Spinal cord (tissue), 10 donors: Measurements from ENCODE around the gene MCEMP1. TPM values are rescaled to one million over a fixed set of nuclear protein-coding genes. Genes with fewer than 3 reads are reported as not detected.

Experiments used
- DNase-seq, 6 donors: peaks; one replicate each; pipeline versions ENCODE4 v3.0.0 to v3.0.0-alpha.2; 2013 to 2015; ENCODE audit warnings: low spot score in 6 of 6, low read depth in 4 of 6
- H3K27ac ChIP-seq: one replicate; pipeline ENCODE4 v1.5.1; 2013; ENCODE audit warnings: low read depth, low read length, control low read depth
- H3K27me3 ChIP-seq: one replicate; pipeline ENCODE4 v1.6.1; 2013; ENCODE audit warnings: low read length; ENCODE audit not compliant: control insufficient read depth, insufficient read depth
- H3K36me3 ChIP-seq: one replicate; pipeline ENCODE4 v1.6.1; 2013; ENCODE audit warnings: low read length; ENCODE audit not compliant: control insufficient read depth, insufficient read depth
- H3K4me1 ChIP-seq: one replicate; pipeline ENCODE4 v1.6.1; 2013; ENCODE audit warnings: low read length; ENCODE audit not compliant: control insufficient read depth, insufficient read depth
- H3K4me3 ChIP-seq: one replicate; pipeline ENCODE4 v1.5.1; 2013; ENCODE audit warnings: low read depth, low read length, control low read depth
- H3K9me3 ChIP-seq: one replicate; pipeline ENCODE4 v1.6.1; 2013; ENCODE audit warnings: low read length; ENCODE audit not compliant: control insufficient read depth, insufficient read depth
- WGBS: methylation state at CpG from one replicate; pipeline ENCODE4 v1.1.5; 2013; ENCODE audit warnings: missing lambda C conversion rate; ENCODE audit not compliant: insufficient coverage; 5-methylcytosine and 5-hydroxymethylcytosine counted together
- polyA plus RNA-seq, 2 donors: library from polyadenylated mRNA; unstranded; fragments of 120-200 nt; gene quantifications; one replicate each; pipeline ENCODE4 v1.2.1, GENCODE V29; 2013; ENCODE audit not compliant: insufficient read length in 2 of 2
- total RNA-seq, 2 donors: library from RNA; depleted of rRNA in 1 of 2; stranded (reverse); fragments of 120-200 nt in 1 of 2; fragments of >200 nt in 1 of 2; gene quantifications; one replicate each; pipeline versions ENCODE4 v1.2.3 to v1.2.4, GENCODE V29; 2013 to 2014
- donor health status: healthy.

Gene MCEMP1
- total and polyA plus RNA-seq, 4 donors, result 0.41 to 1.7 TPM; not detected in 2

GRCh38 chr19:7704280-7705060, 27.6 kb downstream of the MCEMP1 start:
- Histone ChIP-seq H3K27me3 (peaks cover 1% of the 10 kb centered on the region), H3K9me3 (no peaks in the 10 kb centered on the region), H3K36me3 (no peaks in the 10 kb centered on the region), H3K4me3 (no peak overlapping the region), H3K4me1 (no peaks in the 10 kb centered on the region), H3K27ac (no peak overlapping the region)
- 78% methylated on average over 6 of the region's 6 CpGs for WGBS
- DNase-seq, result no peak

GRCh38 chr19:7705387-7706187, 28.7 kb downstream of the MCEMP1 start:
- DNase-seq, result no peak
- H3K4me3 ChIP-seq, result no peak overlapping the region

GRCh38 chr19:7706188-7706954, 29.5 kb downstream of the MCEMP1 start:
- Histone ChIP-seq H3K36me3 (no peaks in the 10 kb centered on the region), H3K27ac (no peak overlapping the region), H3K27me3 (no peaks in the 10 kb centered on the region), H3K4me1 (no peaks in the 10 kb centered on the region), H3K9me3 (no peaks in the 10 kb centered on the region), H3K4me3 (no peak overlapping the region)
- DNase-seq, result no peak
- 89% methylated on average over 11 of the region's 14 CpGs for WGBS

More at GRCh38 chr19:7705387-7706187, 28.7 kb downstream of the MCEMP1 start:
- Histone ChIP-seq H3K27ac (no peak overlapping the region), H3K27me3 (no peaks in the 10 kb centered on the region), H3K36me3 (no peaks in the 10 kb centered on the region), H3K4me1 (no peaks in the 10 kb centered on the region), H3K9me3 (no peaks in the 10 kb centered on the region)
- 64% methylated on average over 18 of the region's 24 CpGs for WGBS

GRCh38 chr19:7706955-7707456, 30.1 kb downstream of the MCEMP1 start:
- DNase-seq, result no peak

GRCh38 chr19:7709932-7710460, 33.1 kb downstream of the MCEMP1 start:
- H3K4me1 ChIP-seq, result no peaks in the 10 kb centered on the region
- H3K27me3 ChIP-seq, result no peaks in the 10 kb centered on the region
- H3K9me3 ChIP-seq, result no peaks in the 10 kb centered on the region
- WGBS, result 73% methylated on average over 6 of the region's 10 CpGs
- no peak overlapping the region for H3K4me3 ChIP-seq
- no peak overlapping the region for H3K27ac ChIP-seq
- no peaks in the 10 kb centered on the region for H3K36me3 ChIP-seq
- no peak for DNase-seq

More at GRCh38 chr19:7706955-7707456, 30.1 kb downstream of the MCEMP1 start:
- no peaks in the 10 kb centered on the region for H3K27me3 ChIP-seq
- no peak overlapping the region for H3K4me3 ChIP-seq
- no peaks in the 10 kb centered on the region for H3K36me3 ChIP-seq
- no peaks in the 10 kb centered on the region for H3K9me3 ChIP-seq
- 63% methylated on average over 4 of the region's 8 CpGs for WGBS
- H3K27ac ChIP-seq, result no peak overlapping the region
- H3K4me1 ChIP-seq, result no peaks in the 10 kb centered on the region

GRCh38 chr19:7710616-7711015, 33.7 kb downstream of the MCEMP1 start:
- Histone ChIP-seq H3K27me3 (no peaks in the 10 kb centered on the region), H3K27ac (no peak overlapping the region), H3K4me1 (no peaks in the 10 kb centered on the region), H3K4me3 (no peak overlapping the region), H3K36me3 (no peaks in the 10 kb centered on the region), H3K9me3 (no peaks in the 10 kb centered on the region)
- no peak for DNase-seq
- WGBS, result 86% methylated on average over 5 of the region's 5 CpGs

GRCh38 chr19:7715671-7716070, 38.8 kb downstream of the MCEMP1 start:
- DNase-seq, result peak in 1 of 6 donors; percentile 44
- Histone ChIP-seq H3K9me3 (no peaks in the 10 kb centered on the region), H3K4me1 (no peaks in the 10 kb centered on the region), H3K27ac (no peak overlapping the region), H3K27me3 (no peaks in the 10 kb centered on the region), H3K4me3 (no peak overlapping the region), H3K36me3 (no peaks in the 10 kb centered on the region)
- no CpG with 5 or more reads among the region's 1 CpG for WGBS

- Histone ChIP-seq H3K27ac (no peak overlapping the region), H3K36me3 (no peaks in the 10 kb centered on the region), H3K27me3 (no peaks in the 10 kb centered on the region), H3K4me1 (no peaks in the 10 kb centered on the region), H3K4me3 (no peak overlapping the region), H3K9me3 (no peaks in the 10 kb centered on the region)
- WGBS, result no CpG with 5 or more reads among the region's 1 CpG
- no peak for DNase-seq
Measured at GRCh38 chr19:7716762-7717161, 39.9 kb downstream of the MCEMP1 start.

- DNase-seq, result no peak
- H3K27ac ChIP-seq, result no peak overlapping the region
- H3K27me3 ChIP-seq, result no peaks in the 10 kb centered on the region
- no peaks in the 10 kb centered on the region for H3K9me3 ChIP-seq
- no peaks in the 10 kb centered on the region for H3K36me3 ChIP-seq
- 67% methylated on average over 2 of the region's 8 CpGs for WGBS
- H3K4me3 ChIP-seq, result no peak overlapping the region
- no peaks in the 10 kb centered on the region for H3K4me1 ChIP-seq
Measured at GRCh38 chr19:7718668-7719067, 41.8 kb downstream of the MCEMP1 start.
